Measurements from ENCODE around the gene LEF1. TPM values are rescaled to one million over a fixed set of nuclear protein-coding genes. Genes with fewer than 3 reads are reported as not detected.

LEF1 gene
- total RNA-seq, 1 experiment from 2014 or later = 0.79 TPM

DNA sequence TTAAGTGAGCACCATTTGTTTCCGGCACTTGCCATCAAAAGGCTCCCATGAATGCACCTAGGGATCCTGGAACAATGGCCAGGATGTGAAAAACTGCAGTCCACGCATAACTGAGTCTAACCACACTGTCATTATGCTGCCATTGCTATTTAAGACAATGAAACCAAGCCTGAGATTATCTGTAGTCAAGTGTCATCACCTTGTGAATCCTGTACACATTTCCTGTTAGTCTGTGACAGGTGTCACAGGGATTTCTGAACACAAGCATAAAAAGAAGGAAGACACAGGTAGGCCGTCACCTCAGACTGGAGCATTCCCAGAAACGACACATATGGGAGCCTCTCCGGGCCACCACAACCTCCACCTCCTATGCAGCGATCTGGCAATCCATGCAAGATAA is 112.3 kb downstream of the LEF1 start:
- no peaks in the 10 kb centered on the region for H4K20me1 ChIP-seq (ENCODE audit: insufficient read depth)
- TF ChIP-seq FOSL1 (IDR thresholded peaks at IDR 0.05; ENCODE audit: low read depth) (no peak), ZNF274 (IDR thresholded peaks at IDR 0.05; ENCODE audit: low read depth, low read length) (no peak), ELF1 (IDR thresholded peaks at IDR 0.05; ENCODE audit: borderline replicate concordance, low read depth) (no peak), SP1 (IDR thresholded peaks at IDR 0.05; ENCODE audit: low read depth) (no peak), POLR2A (IDR thresholded peaks at IDR 0.05; ENCODE audit: borderline replicate concordance, extremely low read depth, insufficient read depth, insufficient read length) (no peak), EZH2phosphoT487 (IDR thresholded peaks at IDR 0.05; ENCODE audit: borderline replicate concordance) (no peak), SIN3A (IDR thresholded peaks at IDR 0.05; ENCODE audit: low read depth) (no peak), TCF7L2 (IDR thresholded peaks at IDR 0.05; ENCODE audit: borderline replicate concordance, extremely low read depth, insufficient read depth, insufficient read length) (no peak), ZFX (IDR thresholded peaks at IDR 0.05) (no peak), SRF (IDR thresholded peaks at IDR 0.05; ENCODE audit: low read depth) (no peak)
- TF ChIP-seq, protein P1, sequence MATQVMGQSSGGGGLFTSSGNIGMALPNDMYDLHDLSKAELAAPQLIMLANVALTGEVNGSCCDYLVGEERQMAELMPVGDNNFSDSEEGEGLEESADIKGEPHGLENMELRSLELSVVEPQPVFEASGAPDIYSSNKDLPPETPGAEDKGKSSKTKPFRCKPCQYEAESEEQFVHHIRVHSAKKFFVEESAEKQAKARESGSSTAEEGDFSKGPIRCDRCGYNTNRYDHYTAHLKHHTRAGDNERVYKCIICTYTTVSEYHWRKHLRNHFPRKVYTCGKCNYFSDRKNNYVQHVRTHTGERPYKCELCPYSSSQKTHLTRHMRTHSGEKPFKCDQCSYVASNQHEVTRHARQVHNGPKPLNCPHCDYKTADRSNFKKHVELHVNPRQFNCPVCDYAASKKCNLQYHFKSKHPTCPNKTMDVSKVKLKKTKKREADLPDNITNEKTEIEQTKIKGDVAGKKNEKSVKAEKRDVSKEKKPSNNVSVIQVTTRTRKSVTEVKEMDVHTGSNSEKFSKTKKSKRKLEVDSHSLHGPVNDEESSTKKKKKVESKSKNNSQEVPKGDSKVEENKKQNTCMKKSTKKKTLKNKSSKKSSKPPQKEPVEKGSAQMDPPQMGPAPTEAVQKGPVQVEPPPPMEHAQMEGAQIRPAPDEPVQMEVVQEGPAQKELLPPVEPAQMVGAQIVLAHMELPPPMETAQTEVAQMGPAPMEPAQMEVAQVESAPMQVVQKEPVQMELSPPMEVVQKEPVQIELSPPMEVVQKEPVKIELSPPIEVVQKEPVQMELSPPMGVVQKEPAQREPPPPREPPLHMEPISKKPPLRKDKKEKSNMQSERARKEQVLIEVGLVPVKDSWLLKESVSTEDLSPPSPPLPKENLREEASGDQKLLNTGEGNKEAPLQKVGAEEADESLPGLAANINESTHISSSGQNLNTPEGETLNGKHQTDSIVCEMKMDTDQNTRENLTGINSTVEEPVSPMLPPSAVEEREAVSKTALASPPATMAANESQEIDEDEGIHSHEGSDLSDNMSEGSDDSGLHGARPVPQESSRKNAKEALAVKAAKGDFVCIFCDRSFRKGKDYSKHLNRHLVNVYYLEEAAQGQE (IDR thresholded peaks at IDR 0.05; ENCODE audit: low read depth) = no peak
- TF ChIP-seq, protein P2, sequence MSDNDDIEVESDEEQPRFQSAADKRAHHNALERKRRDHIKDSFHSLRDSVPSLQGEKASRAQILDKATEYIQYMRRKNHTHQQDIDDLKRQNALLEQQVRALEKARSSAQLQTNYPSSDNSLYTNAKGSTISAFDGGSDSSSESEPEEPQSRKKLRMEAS (IDR thresholded peaks at IDR 0.05) = no peak
- TF ChIP-seq, protein P3, sequence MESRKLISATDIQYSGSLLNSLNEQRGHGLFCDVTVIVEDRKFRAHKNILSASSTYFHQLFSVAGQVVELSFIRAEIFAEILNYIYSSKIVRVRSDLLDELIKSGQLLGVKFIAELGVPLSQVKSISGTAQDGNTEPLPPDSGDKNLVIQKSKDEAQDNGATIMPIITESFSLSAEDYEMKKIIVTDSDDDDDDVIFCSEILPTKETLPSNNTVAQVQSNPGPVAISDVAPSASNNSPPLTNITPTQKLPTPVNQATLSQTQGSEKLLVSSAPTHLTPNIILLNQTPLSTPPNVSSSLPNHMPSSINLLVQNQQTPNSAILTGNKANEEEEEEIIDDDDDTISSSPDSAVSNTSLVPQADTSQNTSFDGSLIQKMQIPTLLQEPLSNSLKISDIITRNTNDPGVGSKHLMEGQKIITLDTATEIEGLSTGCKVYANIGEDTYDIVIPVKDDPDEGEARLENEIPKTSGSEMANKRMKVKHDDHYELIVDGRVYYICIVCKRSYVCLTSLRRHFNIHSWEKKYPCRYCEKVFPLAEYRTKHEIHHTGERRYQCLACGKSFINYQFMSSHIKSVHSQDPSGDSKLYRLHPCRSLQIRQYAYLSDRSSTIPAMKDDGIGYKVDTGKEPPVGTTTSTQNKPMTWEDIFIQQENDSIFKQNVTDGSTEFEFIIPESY (IDR thresholded peaks at IDR 0.05; ENCODE audit: extremely low read depth, insufficient replicate concordance, low read length) = no peak
- no peaks in the 10 kb centered on the region for H3K79me2 ChIP-seq (ENCODE audit: insufficient read depth, low read length)
- ATAC-seq = no peak
- H3K4me3 ChIP-seq (replicated peaks in 1 of 2; ENCODE audit: low read depth in 1 of 2, low read length in 2 of 2) = no peak overlapping the region
- H3K9me3 ChIP-seq (ENCODE audit: control insufficient read depth in 1 of 2, insufficient read depth in 1 of 2, low read depth in 1 of 2, low read length in 2 of 2) = no peaks in the 10 kb centered on the region
- no peaks in the 10 kb centered on the region for H3K9me2 ChIP-seq (ENCODE audit: insufficient read depth)
- BruUV-seq (replicated peaks) = no TSS peak
- ChIA-PET POLR2A (no interaction called here), CTCF (interaction anchor here (0.6 to 1.8 kb wide), 2 partner anchors 38 to 537 kb away, joined by 5 read pairs; no protein-coding TSS in a partner anchor), RAD21 (ENCODE audit: low non-redundant PET in 1 of 2, low total read pairs in 2 of 2, uncharacterized antibody in 2 of 2, unreplicated experiment in 2 of 2) (no interaction called here)
- no peaks in the 10 kb centered on the region for H3K36me3 ChIP-seq (ENCODE audit: control insufficient read depth in 1 of 2, insufficient read depth in 2 of 2, low read length in 2 of 2)
- no peak overlapping the region for H3K9ac ChIP-seq (ENCODE audit: low read length)
- H2AFZ ChIP-seq (ENCODE audit: low read depth, low read length, poor library complexity, severe bottlenecking) = no peak overlapping the region
- DNase-seq (ENCODE audit: low read depth, low spot score) = no peak
- H3K27me3 ChIP-seq (ENCODE audit: insufficient read depth, low read length) = no peaks in the 10 kb centered on the region
- intact Hi-C loops (cut with micrococcal nuclease) = no loop called here
- peaks cover 0 to 22% of the 10 kb centered on the region in 2 experiments; a peak in 2 of 4 replicates for H3K4me1 ChIP-seq (ENCODE audit: control insufficient read depth in 1 of 2, insufficient read depth in 2 of 2, low read length in 2 of 2)
- H3K4me2 ChIP-seq (ENCODE audit: low read length) = no peak overlapping the region
- H3K27ac ChIP-seq (ENCODE audit: low read depth, low read length) = no peak overlapping the region
